NCI-H2029 treated with DMSO at 0.1 percent for 48 hours (cell line): ENCODE results near the gene BNC2.

ENCODE experiments used
- DNase-seq: peaks from one replicate; lab custom pipeline; 2025; lab: John Stamatoyannopoulos, UW

BNC2 gene

GRCh38 chr9:16817002-16817401, 53.5 kb downstream of the BNC2 start:
- no peak for DNase-seq

- DNase-seq = no peak
These were observed 54.5 kb downstream of the BNC2 start for GRCh38 chr9:16816011-16816410.

- no peak for DNase-seq
These were observed 55.4 kb downstream of the BNC2 start for GRCh38 chr9:16815079-16815478.

GRCh38 chr9:16813838-16814237, 56.6 kb downstream of the BNC2 start:
- no peak for DNase-seq

GRCh38 chr9:16811987-16812685, 58.3 kb downstream of the BNC2 start:
- DNase-seq = no peak

- no peak for DNase-seq
These were observed 60.4 kb downstream of the BNC2 start for GRCh38 chr9:16809912-16810610.

- DNase-seq = no peak
These were observed 63.8 kb downstream of the BNC2 start for GRCh38 chr9:16806674-16807073.

GRCh38 chr9:16803648-16804047, 66.8 kb downstream of the BNC2 start:
- no peak for DNase-seq

GRCh38 chr9:16801871-16802466, 68.5 kb downstream of the BNC2 start:
- DNase-seq = no peak

GRCh38 chr9:16796304-16796825, 74.1 kb downstream of the BNC2 start:
- DNase-seq = no peak

- no peak for DNase-seq
These were observed 75.4 kb downstream of the BNC2 start for GRCh38 chr9:16794871-16795639.

GRCh38 chr9:16794103-16794502, 76.4 kb downstream of the BNC2 start:
- no peak for DNase-seq

GRCh38 chr9:16787724-16788123, 82.7 kb downstream of the BNC2 start:
- no peak for DNase-seq

- no peak for DNase-seq
These were observed 86.5 kb downstream of the BNC2 start for GRCh38 chr9:16784002-16784401.

- DNase-seq = no peak
These were observed 88.0 kb downstream of the BNC2 start for GRCh38 chr9:16782490-16782889.

- no peak for DNase-seq
These were observed 95.1 kb downstream of the BNC2 start for GRCh38 chr9:16775330-16775729.

- DNase-seq = no peak
These were observed 96.9 kb downstream of the BNC2 start for GRCh38 chr9:16773617-16774016.

- DNase-seq = no peak
These were observed 97.4 kb downstream of the BNC2 start for GRCh38 chr9:16773116-16773515.

GRCh38 chr9:16771356-16771755, 99.1 kb downstream of the BNC2 start:
- DNase-seq = no peak

- DNase-seq = no peak
These were observed 101.2 kb downstream of the BNC2 start for GRCh38 chr9:16769291-16769690.

- DNase-seq = no peak
These were observed 101.7 kb downstream of the BNC2 start for GRCh38 chr9:16768816-16769215.

- DNase-seq = no peak
These were observed 103.1 kb downstream of the BNC2 start for GRCh38 chr9:16767366-16767765.
